Natural killer cell (primary cell): ENCODE results near the gene SLC17A7. TPM values are rescaled to one million over a fixed set of nuclear protein-coding genes. Genes with fewer than 3 reads are reported as not detected.

ENCODE experiments used
- ATAC-seq, 3 donors: fragments of 150-1000 bp in 2 of 3; fragments of 200-7000 bp in 1 of 3; cut with Tn5 transposase; 1 replicate in 1 of 3; 2 replicates in 2 of 3; pipeline ENCODE4 v1.10.0; 2021; ENCODE audit warnings: mild to moderate bottlenecking in 2 of 3, moderate library complexity in 2 of 3
- DNase-seq, 2 donors: peaks; one replicate each; pipeline versions ENCODE4 v3.0.0 to v3.0.0-alpha.2; 2013 to 2021; ENCODE audit warnings: mixed read lengths in 1 of 2
- H3K27ac ChIP-seq: one replicate; pipeline ENCODE4 v1.5.1; 2013; ENCODE audit warnings: mild to moderate bottlenecking, low read length
- H3K27me3 ChIP-seq: one replicate; pipeline ENCODE4 v1.6.1; 2013; ENCODE audit warnings: low read length; ENCODE audit not compliant: control insufficient read depth, insufficient read depth
- H3K36me3 ChIP-seq: one replicate; pipeline ENCODE4 v1.6.1; 2013; ENCODE audit warnings: low read length; ENCODE audit not compliant: control insufficient read depth, insufficient read depth
- H3K4me1 ChIP-seq: one replicate; pipeline ENCODE4 v1.6.1; 2013; ENCODE audit warnings: low read length; ENCODE audit not compliant: control insufficient read depth, insufficient read depth
- H3K4me3 ChIP-seq: one replicate; pipeline ENCODE4 v1.5.1; 2013; ENCODE audit warnings: low read length
- H3K9me3 ChIP-seq: one replicate; pipeline ENCODE4 v1.6.1; 2013; ENCODE audit warnings: low read length; ENCODE audit not compliant: control insufficient read depth, insufficient read depth
- H3K27ac Mint-ChIP-seq, 2 donors: one replicate each; pipeline ENCODE4 v1.8.0; 2022; ENCODE audit warnings: mild to moderate bottlenecking in 2 of 2, mixed read lengths in 2 of 2, moderate library complexity in 1 of 2
- H3K27me3 Mint-ChIP-seq, 2 donors: one replicate each; pipeline ENCODE4 v1.8.0; 2022; ENCODE audit warnings: low read depth in 2 of 2, mixed read lengths in 2 of 2
- H3K36me3 Mint-ChIP-seq: one replicate; pipeline ENCODE4 v1.8.0; 2022; ENCODE audit warnings: mixed read lengths
- H3K4me1 Mint-ChIP-seq, 2 donors: one replicate each; pipeline ENCODE4 v1.8.0; 2022; ENCODE audit warnings: mixed read lengths in 2 of 2
- H3K4me3 Mint-ChIP-seq: one replicate; pipeline ENCODE4 v1.8.0; 2022; ENCODE audit warnings: mild to moderate bottlenecking, moderate library complexity, mixed read lengths
- H3K9me3 Mint-ChIP-seq, 2 donors: one replicate each; pipeline ENCODE4 v1.8.0; 2022; ENCODE audit warnings: mixed read lengths in 2 of 2
- CTCF ChIP-seq: fragments of 200-600 bp; IDR thresholded peaks from one replicate; pipeline ENCODE4 v1.8.0; 2022; ENCODE audit warnings: antibody characterized with exemption
- WGBS: methylation state at CpG from one replicate; pipeline ENCODE4 v1.1.7; 2013; ENCODE audit warnings: missing lambda C conversion rate; ENCODE audit not compliant: insufficient coverage; 5-methylcytosine and 5-hydroxymethylcytosine counted together
- intact Hi-C: fragments of 100-400 bp; cut with micrococcal nuclease; formaldehyde crosslinking; loops from one replicate; pipeline ENCODE4 v1.14.2; 2022
- total RNA-seq, 4 donors: library from RNA; stranded (reverse); fragments of 120-200 nt in 1 of 4; gene quantifications; one replicate each; pipeline versions ENCODE4 v1.2.3 to v1.2.4, GENCODE V29; 2013 to 2022

SLC17A7 gene
- total RNA-seq, 3 donors from 2014 or later (not counting 1 experiment from before 2014, with no cell fraction given): not detected

DNA sequence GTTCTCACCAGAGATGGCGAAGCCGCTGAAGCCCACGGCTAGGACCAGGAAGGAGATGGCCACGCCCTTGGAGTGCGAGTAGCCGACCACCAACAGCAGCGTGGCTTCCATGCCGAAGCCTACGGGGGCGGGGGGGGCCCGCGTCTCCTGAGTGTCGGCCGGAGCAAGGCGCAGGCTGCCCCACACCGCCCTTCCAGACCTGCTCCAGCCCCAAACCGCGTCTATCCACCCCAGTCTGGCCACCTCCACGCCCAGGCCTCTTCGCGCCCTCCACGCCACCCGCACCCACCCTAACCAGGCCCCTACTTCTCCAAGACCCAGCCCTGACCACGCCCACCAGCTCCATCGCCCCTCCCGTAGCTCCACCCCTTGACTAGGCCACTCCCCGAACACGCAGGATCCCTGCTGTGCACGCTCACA, 10.0 kb downstream of the SLC17A7 start:
- no peak overlapping the region for H3K4me3 ChIP-seq
- TF ChIP-seq CTCF: no peak
- no peak overlapping the region for H3K27ac ChIP-seq
- Mint-ChIP-seq H3K4me3 (no peak overlapping the region), H3K36me3 (no peaks in the 10 kb centered on the region), H3K4me1 (peaks cover 37 to 52% of the 10 kb centered on the region in 2 donors), H3K27me3 (peaks cover 77 to 87% of the 10 kb centered on the region in 2 donors), H3K27ac (no peak overlapping the region), H3K9me3 (no peaks in the 10 kb centered on the region)
- WGBS: 33% methylated on average over 28 of the region's 29 CpGs
- DNase-seq: peak in 1 of 2 donors; percentile 58
- no peaks in the 10 kb centered on the region for H3K36me3 ChIP-seq
- peaks cover 46% of the 10 kb centered on the region for H3K4me1 ChIP-seq
- peak in 1 of 3 donors; percentile 38 for ATAC-seq
- H3K27me3 ChIP-seq: peaks cover 84% of the 10 kb centered on the region
- intact Hi-C loops: no loop called here
- H3K9me3 ChIP-seq: no peaks in the 10 kb centered on the region

DNA sequence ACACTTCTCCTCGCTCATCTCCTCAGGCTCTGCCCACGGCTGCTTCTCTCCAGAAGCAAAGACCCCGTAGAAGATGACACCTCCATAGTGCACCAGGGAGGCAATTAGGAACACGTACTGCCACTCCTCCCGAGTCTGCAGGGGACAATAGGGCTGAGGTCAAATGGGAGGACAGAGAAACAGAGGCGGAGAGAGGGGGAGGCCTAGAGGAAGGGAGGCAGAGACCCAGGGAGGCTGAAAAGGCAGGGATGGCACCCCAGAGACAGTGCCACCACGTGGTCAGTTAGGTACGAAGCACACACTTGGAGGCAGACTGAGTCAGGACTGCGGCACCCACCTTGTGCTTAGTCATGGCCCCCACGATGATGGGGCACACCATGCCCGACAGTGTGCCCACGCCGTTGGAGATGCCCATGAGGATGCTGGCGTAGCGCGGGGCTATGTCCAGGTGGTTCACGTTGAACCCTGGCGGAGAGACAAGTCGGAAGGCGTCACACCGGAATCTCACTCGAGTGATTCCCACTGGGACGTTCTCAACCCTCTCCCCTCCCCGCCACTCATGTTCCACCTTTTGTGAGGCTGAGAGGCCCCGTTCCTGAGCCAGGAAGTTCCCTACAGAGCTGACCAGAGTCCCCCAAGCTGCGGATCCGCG, 10.5 kb downstream of the SLC17A7 start:
- Mint-ChIP-seq H3K4me3 (no peak overlapping the region), H3K36me3 (no peaks in the 10 kb centered on the region), H3K4me1 (peaks cover 37 to 52% of the 10 kb centered on the region in 2 donors), H3K9me3 (no peaks in the 10 kb centered on the region), H3K27ac (no peak overlapping the region), H3K27me3 (peaks cover 77 to 87% of the 10 kb centered on the region in 2 donors)
- no peak overlapping the region for H3K4me3 ChIP-seq
- DNase-seq (peak in 1 of 2 donors; percentile 57), ATAC-seq (no peak)
- H3K27ac ChIP-seq: no peak overlapping the region
- no peaks in the 10 kb centered on the region for H3K9me3 ChIP-seq
- peaks cover 45% of the 10 kb centered on the region for H3K4me1 ChIP-seq
- no peaks in the 10 kb centered on the region for H3K36me3 ChIP-seq
- intact Hi-C loops: no loop called here
- H3K27me3 ChIP-seq: peaks cover 84% of the 10 kb centered on the region
- TF ChIP-seq CTCF: no peak
- 58% methylated on average over 28 of the region's 28 CpGs for WGBS

DNA sequence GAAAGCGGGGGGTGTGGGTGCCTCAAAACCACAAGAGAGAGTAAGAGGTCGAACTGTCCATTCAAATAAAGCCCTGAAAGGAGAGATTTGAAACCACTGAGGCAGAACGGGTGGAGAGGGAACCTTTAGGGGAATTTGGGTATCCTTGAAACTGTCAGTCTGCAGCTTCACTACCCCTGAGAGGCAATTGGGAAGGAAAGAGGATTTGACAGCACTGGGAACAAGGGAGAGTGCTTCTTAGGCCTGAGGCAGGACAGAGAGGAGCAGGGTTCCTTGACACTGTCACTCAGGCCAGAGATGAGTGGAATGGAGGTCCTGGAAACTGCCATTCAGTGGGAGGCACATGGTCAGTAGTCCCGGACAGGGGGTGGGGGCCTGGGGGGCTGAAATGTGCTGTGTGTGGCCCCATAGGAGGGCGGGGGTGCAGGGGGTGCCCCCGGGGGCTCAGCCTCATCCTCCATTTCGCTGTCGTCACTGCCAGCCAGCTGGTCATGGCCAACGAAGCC, 11.1 kb downstream of the SLC17A7 start:
- TF ChIP-seq CTCF: no peak
- WGBS: 63% methylated on average over 9 of the region's 9 CpGs
- Mint-ChIP-seq H3K4me3 (no peak overlapping the region), H3K9me3 (no peaks in the 10 kb centered on the region), H3K36me3 (no peaks in the 10 kb centered on the region), H3K27ac (no peak overlapping the region), H3K27me3 (peaks cover 77 to 87% of the 10 kb centered on the region in 2 donors), H3K4me1 (peaks cover 37 to 49% of the 10 kb centered on the region in 2 donors)
- ATAC-seq: no peak
- Histone ChIP-seq H3K27ac (no peak overlapping the region), H3K4me3 (no peak overlapping the region), H3K9me3 (no peaks in the 10 kb centered on the region), H3K4me1 (peaks cover 45% of the 10 kb centered on the region), H3K36me3 (no peaks in the 10 kb centered on the region), H3K27me3 (peaks cover 89% of the 10 kb centered on the region)
- DNase-seq: no peak
- intact Hi-C loops: no loop called here
